ENCODE data around the gene ZCWPW2. TPM values are rescaled to one million over a fixed set of nuclear protein-coding genes. Genes with fewer than 3 reads are reported as not detected.

ZCWPW2 gene
- total RNA-seq, 2 donors from 2014 or later, result 0.81 to 2.7 TPM

GRCh38 chr3:28315711-28316110 is 32.8 kb upstream of the ZCWPW2 start:
- Histone ChIP-seq H3K4me1 (ENCODE audit: control insufficient read depth in 1 of 2, low read depth in 2 of 2) (no peaks in the 10 kb centered on the region), H3K4me3 (no peak overlapping the region), H3K27ac (no peak overlapping the region), H3K36me3 (no peaks in the 10 kb centered on the region), H3K27me3 (replicated peaks; ENCODE audit: insufficient read depth) (no peaks in the 10 kb centered on the region), H3K9me3 (no peaks in the 10 kb centered on the region)
- DNase-seq (ENCODE audit: low spot score) (no peak), ATAC-seq (ENCODE audit: insufficient number of reproducible peaks, low FRiP score, low read depth) (no peak)
- TF ChIP-seq CTCF (IDR thresholded peaks at IDR 0.05), result no peak

GRCh38 chr3:28316226-28316625 is 32.3 kb upstream of the ZCWPW2 start:
- no peaks in the 10 kb centered on the region for H3K27me3 ChIP-seq (replicated peaks; ENCODE audit: insufficient read depth)
- H3K9me3 ChIP-seq, result no peaks in the 10 kb centered on the region
- ATAC-seq (ENCODE audit: insufficient number of reproducible peaks, low FRiP score, low read depth), result no peak
- no peak for DNase-seq (ENCODE audit: low spot score)
- H3K27ac ChIP-seq, result no peak overlapping the region
- no peaks in the 10 kb centered on the region for H3K36me3 ChIP-seq
- no peak for TF ChIP-seq CTCF (IDR thresholded peaks at IDR 0.05)
- no peaks in the 10 kb centered on the region for H3K4me1 ChIP-seq (ENCODE audit: control insufficient read depth in 1 of 2, low read depth in 2 of 2)
- H3K4me3 ChIP-seq, result no peak overlapping the region

- Histone ChIP-seq H3K27me3 (replicated peaks; ENCODE audit: insufficient read depth) (no peaks in the 10 kb centered on the region), H3K9me3 (no peaks in the 10 kb centered on the region), H3K4me3 (no peak overlapping the region), H3K4me1 (ENCODE audit: control insufficient read depth in 1 of 2, low read depth in 2 of 2) (no peaks in the 10 kb centered on the region), H3K27ac (no peak overlapping the region), H3K36me3 (no peaks in the 10 kb centered on the region)
- ATAC-seq (ENCODE audit: insufficient number of reproducible peaks, low FRiP score, low read depth) (no peak), DNase-seq (ENCODE audit: low spot score) (no peak)
- TF ChIP-seq CTCF (IDR thresholded peaks at IDR 0.05), result peak; percentile 33
Observed at GRCh38 chr3:28317438-28318022, 31.0 kb upstream of the ZCWPW2 start.

GRCh38 chr3:28320981-28321380 is 27.5 kb upstream of the ZCWPW2 start:
- DNase-seq (ENCODE audit: low spot score), result no peak
- H3K4me1 ChIP-seq (ENCODE audit: control insufficient read depth in 1 of 2, low read depth in 2 of 2), result no peaks in the 10 kb centered on the region
- H3K4me3 ChIP-seq, result no peak overlapping the region
- H3K27ac ChIP-seq, result no peak overlapping the region
- H3K36me3 ChIP-seq, result no peaks in the 10 kb centered on the region
- H3K9me3 ChIP-seq, result no peaks in the 10 kb centered on the region
- H3K27me3 ChIP-seq (replicated peaks; ENCODE audit: insufficient read depth), result no peaks in the 10 kb centered on the region
- TF ChIP-seq CTCF (IDR thresholded peaks at IDR 0.05), result no peak
- ATAC-seq (ENCODE audit: insufficient number of reproducible peaks, low FRiP score, low read depth), result no peak

GRCh38 chr3:28322464-28322863 is 26.1 kb upstream of the ZCWPW2 start:
- Histone ChIP-seq H3K4me1 (ENCODE audit: control insufficient read depth in 1 of 2, low read depth in 2 of 2) (peaks cover 0 to 6% of the 10 kb centered on the region in 2 donors), H3K27ac (no peak overlapping the region), H3K27me3 (replicated peaks; ENCODE audit: insufficient read depth) (no peaks in the 10 kb centered on the region), H3K36me3 (no peaks in the 10 kb centered on the region), H3K9me3 (no peaks in the 10 kb centered on the region), H3K4me3 (no peak overlapping the region)
- no peak for TF ChIP-seq CTCF (IDR thresholded peaks at IDR 0.05)
- ATAC-seq (ENCODE audit: insufficient number of reproducible peaks, low FRiP score, low read depth) (no peak), DNase-seq (ENCODE audit: low spot score) (no peak)
